OCI-LY7 (cell line): ENCODE results near the gene GPRC5A.
"Not testable (repeated sequence)": the region's sequence is repeated elsewhere in the genome, so short reads cannot be mapped to it uniquely, and the experiment has no call there.

ENCODE experiments used
- CTCF ChIP-seq: fragments of 200-600 bp; sonication (generic); conservative IDR thresholded peaks from 2 replicates; pipeline ENCODE4 v1.5.1; 2014; ENCODE audit warnings: mild to moderate bottlenecking, antibody characterized with exemption, low read length, moderate library complexity, mixed read lengths
- EZH2phosphoT487 ChIP-seq: fragments of 200-600 bp; sonication (generic); IDR thresholded peaks from 2 replicates; pipeline ENCODE4 v1.6.1; 2018; ENCODE audit warnings: low read depth, borderline replicate concordance, mild to moderate bottlenecking, mixed run types, antibody characterized with exemption, low read length, moderate library complexity, mixed read lengths

GRCh38 chr12:12875301-12875700 lies 16.1 kb upstream of the GPRC5A start:
- not testable (repeated sequence) for TF ChIP-seq CTCF, EZH2phosphoT487
